Inferior parietal cortex (tissue), 1 donor: ENCODE measurements around the gene NDFIP2.
"Not testable (repeated sequence)": the region's sequence is repeated elsewhere in the genome, so short reads cannot be mapped to it uniquely, and the experiment has no call there.

Experiments used
- DNase-seq: peaks from one replicate; pipeline ENCODE4 v3.0.0-alpha.2; 2016; ENCODE audit errors: extremely low spot score

NDFIP2 gene

GRCh38 chr13:79593121-79593520 is 112.2 kb downstream of the NDFIP2 start:
- DNase-seq = no peak

- DNase-seq = no peak
These were observed 112.8 kb downstream of the NDFIP2 start for GRCh38 chr13:79593641-79594275.

DNA sequence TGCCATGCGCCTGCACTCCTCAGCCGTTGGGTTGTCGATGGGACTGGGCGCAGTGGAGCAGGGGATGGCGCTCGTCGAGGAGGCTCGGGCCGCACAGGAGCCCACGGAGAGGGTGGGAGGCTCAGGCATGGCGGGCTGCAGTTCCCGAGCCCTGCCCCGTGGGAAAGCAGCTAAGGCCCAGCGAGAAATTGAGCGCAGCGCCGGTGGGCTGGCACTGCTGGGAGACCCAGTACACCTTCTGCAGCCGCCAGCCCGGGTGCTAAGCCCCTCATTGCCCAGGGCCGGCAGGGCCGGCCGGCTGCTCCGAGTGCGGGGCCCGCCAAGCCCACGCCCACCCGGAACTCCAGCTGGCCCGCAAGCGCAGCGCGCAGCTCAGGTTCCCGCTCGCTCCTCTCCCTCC is 119.2 kb downstream of the NDFIP2 start:
- DNase-seq = not testable (repeated sequence)

DNA sequence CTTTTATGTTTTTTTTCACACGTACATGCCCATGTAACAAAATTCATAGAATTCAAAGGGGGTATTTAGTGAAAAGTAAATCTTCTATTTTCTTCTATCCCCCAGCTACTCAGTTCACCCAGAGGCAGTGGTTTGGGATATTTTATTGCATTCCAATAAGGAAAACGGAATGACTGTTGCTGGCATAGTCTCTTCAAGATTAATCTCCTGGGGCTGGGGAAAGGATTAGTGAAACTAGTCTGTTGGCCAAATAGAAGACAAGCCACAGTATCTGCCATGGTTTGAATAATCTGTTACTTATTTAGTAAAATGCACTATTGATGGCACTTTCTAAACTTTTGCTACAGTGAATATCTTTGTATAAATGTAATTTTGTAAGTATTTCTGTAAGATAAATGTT is 122.0 kb downstream of the NDFIP2 start:
- DNase-seq = no peak

DNA sequence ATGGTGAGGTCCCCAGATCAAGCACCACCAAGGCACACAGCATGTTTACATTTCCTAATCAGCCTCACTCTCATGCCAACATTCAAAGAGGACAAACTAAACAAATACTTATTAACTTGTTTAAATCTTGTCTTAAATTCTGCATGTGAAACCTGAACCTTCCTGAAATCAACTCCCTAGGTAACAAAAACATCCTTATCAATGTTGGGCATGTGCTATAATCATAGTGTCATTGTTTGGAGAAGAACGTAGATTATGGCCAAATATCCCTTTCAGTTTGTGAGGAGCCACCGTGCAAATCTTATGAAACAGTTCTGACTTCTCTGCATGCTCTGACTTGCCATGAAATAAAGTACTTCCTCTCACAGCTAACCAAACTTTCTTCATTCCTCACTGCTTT is 123.8 kb downstream of the NDFIP2 start:
- DNase-seq = no peak
